Lung (tissue), 12 donors: ENCODE measurements around the gene ZNFX1. TPM values are rescaled to one million over a fixed set of nuclear protein-coding genes. Genes with fewer than 3 reads are reported as not detected.

Experiments
- ATAC-seq: fragments of 200-7000 bp; cut with Tn5 transposase; one replicate; pipeline ENCODE4 v1.9.1; 2020; ENCODE audit warnings: moderate number of reproducible peaks; ENCODE audit not compliant: insufficient read depth, low FRiP score
- DNase-seq, 3 donors: peaks; one replicate each; pipeline ENCODE4 v3.0.0-alpha.2; 2013 to 2017
- H3K27ac ChIP-seq, 2 donors: one replicate each; pipeline ENCODE4 v1.5.1; 2013; ENCODE audit warnings: mild to moderate bottlenecking in 2 of 2, moderate library complexity in 2 of 2, control low read depth in 1 of 2, inconsistent platforms in 1 of 2, low read depth in 1 of 2, low read length in 1 of 2
- H3K27me3 ChIP-seq, 3 donors: one replicate each; pipeline ENCODE4 v1.5.1; 2013; ENCODE audit warnings: low read length in 2 of 3; ENCODE audit not compliant: control insufficient read depth in 3 of 3, insufficient read depth in 3 of 3
- H3K36me3 ChIP-seq, 4 donors: one replicate each; pipeline ENCODE4 v1.5.1; 2013; ENCODE audit warnings: low read length in 4 of 4, mild to moderate bottlenecking in 1 of 4, moderate library complexity in 1 of 4; ENCODE audit not compliant: control insufficient read depth in 4 of 4, insufficient read depth in 4 of 4
- H3K4me1 ChIP-seq, 5 donors: one replicate each; pipeline ENCODE4 v1.5.1; 2013; ENCODE audit warnings: low read length in 5 of 5, mild to moderate bottlenecking in 2 of 5, moderate library complexity in 1 of 5; ENCODE audit not compliant: control insufficient read depth in 5 of 5, insufficient read depth in 5 of 5
- H3K4me3 ChIP-seq: one replicate; pipeline ENCODE4 v1.5.1; 2013; ENCODE audit warnings: mild to moderate bottlenecking, control low read depth, moderate library complexity
- H3K9ac ChIP-seq, 2 donors: one replicate each; pipeline ENCODE4 v1.5.1; 2013; ENCODE audit warnings: low read length in 2 of 2, control low read depth in 1 of 2; ENCODE audit not compliant: insufficient read depth in 1 of 2
- H3K9me3 ChIP-seq, 4 donors: one replicate each; pipeline ENCODE4 v1.5.1; 2013; ENCODE audit warnings: low read length in 3 of 4, mild to moderate bottlenecking in 1 of 4, moderate library complexity in 1 of 4; ENCODE audit not compliant: control insufficient read depth in 4 of 4, insufficient read depth in 3 of 4
- WGBS, 2 donors: extraction: QIAGEN DNeasy Blood & Tissue Kit; methylation state at CpG; one replicate each; pipeline ENCODE4 v1.1.7; 2013; 5-methylcytosine and 5-hydroxymethylcytosine counted together
- polyA plus RNA-seq, 2 donors: library from polyadenylated mRNA; stranded (reverse); fragments of 200-250 nt; gene quantifications; one replicate each; pipeline ENCODE4 v1.2.1, GENCODE V29; 2013
- total RNA-seq, 2 donors: library from RNA; depleted of rRNA in 1 of 2; stranded (reverse); fragments of >200 nt in 1 of 2; gene quantifications; one replicate each; pipeline ENCODE4 v1.2.1, GENCODE V29; 2014 to 2021
- TF ChIP-seq, protein P1 (sequence below): IDR thresholded peaks from 2 replicates; pipeline ENCODE4 v1.5.1; 2012; ENCODE audit warnings: mild to moderate bottlenecking; ENCODE audit errors: control extremely low read depth, extremely low read depth
- donor health status: control.
- donor health status: control.
- donor health status: Bipolar disorder and iron deficiency.
- donor health status: healthy.
- donor health status: DM: yes; HTN: yes; CAD: no.

Gene ZNFX1
- total and polyA plus RNA-seq, 4 donors = 9.5 to 33.9 (median 24.1) TPM

DNA sequence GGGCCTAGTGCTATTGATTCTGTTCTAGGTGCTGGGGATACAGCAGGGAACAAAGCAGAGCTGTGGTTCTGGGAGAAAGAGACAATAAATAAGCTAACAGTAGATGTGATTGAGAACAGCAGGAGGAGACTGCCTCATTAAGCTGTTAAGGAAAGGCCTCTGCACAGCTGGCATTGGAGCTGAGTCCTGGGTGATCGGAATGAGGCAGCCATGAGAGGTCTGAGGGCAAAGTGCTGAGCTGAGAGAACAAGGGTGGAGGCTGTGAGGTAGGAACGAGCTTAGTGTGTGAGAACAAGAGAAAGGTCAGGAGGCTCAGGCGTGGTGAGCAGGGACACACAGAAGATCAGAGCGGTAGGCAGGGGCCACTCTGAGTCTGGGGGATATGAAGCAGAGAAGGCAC lies 40.3 kb downstream of the ZNFX1 start:
- WGBS, 2 donors = 93 to 96% methylated on average over 4 of the region's 4 CpGs
- H3K27me3 ChIP-seq = no peaks in the 10 kb centered on the region

DNA sequence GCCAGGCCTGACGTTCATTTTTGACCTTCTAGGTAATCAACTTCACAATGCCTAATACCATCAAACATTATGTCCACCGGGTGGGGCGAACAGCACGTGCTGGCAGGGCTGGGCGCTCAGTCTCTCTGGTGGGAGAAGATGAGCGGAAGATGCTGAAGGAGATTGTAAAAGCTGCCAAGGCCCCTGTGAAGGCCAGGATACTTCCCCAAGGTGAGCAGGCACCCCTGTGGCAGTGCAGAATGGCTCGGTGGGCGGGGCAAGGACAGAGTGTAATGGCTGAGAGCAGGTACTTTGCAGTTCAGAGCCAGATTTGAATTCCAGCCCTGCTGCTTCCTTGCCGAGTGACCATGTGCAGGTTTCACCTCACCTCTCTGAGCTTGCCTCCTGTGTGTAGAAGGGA lies 41.6 kb downstream of the ZNFX1 start:
- WGBS, 2 donors = 91 to 94% methylated on average over 9 of the region's 9 CpGs
- ATAC-seq = no peak
- no peaks in the 10 kb centered on the region for H3K27me3 ChIP-seq
- peaks cover 44 to 60% (median 51%) of the 10 kb centered on the region in 4 donors for H3K36me3 ChIP-seq
- no peak for DNase-seq
- TF ChIP-seq, protein P1, sequence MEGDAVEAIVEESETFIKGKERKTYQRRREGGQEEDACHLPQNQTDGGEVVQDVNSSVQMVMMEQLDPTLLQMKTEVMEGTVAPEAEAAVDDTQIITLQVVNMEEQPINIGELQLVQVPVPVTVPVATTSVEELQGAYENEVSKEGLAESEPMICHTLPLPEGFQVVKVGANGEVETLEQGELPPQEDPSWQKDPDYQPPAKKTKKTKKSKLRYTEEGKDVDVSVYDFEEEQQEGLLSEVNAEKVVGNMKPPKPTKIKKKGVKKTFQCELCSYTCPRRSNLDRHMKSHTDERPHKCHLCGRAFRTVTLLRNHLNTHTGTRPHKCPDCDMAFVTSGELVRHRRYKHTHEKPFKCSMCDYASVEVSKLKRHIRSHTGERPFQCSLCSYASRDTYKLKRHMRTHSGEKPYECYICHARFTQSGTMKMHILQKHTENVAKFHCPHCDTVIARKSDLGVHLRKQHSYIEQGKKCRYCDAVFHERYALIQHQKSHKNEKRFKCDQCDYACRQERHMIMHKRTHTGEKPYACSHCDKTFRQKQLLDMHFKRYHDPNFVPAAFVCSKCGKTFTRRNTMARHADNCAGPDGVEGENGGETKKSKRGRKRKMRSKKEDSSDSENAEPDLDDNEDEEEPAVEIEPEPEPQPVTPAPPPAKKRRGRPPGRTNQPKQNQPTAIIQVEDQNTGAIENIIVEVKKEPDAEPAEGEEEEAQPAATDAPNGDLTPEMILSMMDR = no peak
- H3K4me1 ChIP-seq = no peaks in the 10 kb centered on the region
- no peaks in the 10 kb centered on the region for H3K9me3 ChIP-seq
- H3K27ac ChIP-seq = no peak overlapping the region
- no peak overlapping the region for H3K9ac ChIP-seq
- no peak overlapping the region for H3K4me3 ChIP-seq

More for the DNA sequence above, 40.3 kb downstream of the ZNFX1 start:
- ATAC-seq (no peak), DNase-seq (no peak)
- no peaks in the 10 kb centered on the region for H3K4me1 ChIP-seq
- H3K9ac ChIP-seq = no peak overlapping the region
- H3K27ac ChIP-seq = no peak overlapping the region
- TF ChIP-seq, protein P1 = no peak
- no peaks in the 10 kb centered on the region for H3K9me3 ChIP-seq
- peaks cover 41 to 60% (median 56%) of the 10 kb centered on the region in 4 donors for H3K36me3 ChIP-seq
- no peak overlapping the region for H3K4me3 ChIP-seq

DNA sequence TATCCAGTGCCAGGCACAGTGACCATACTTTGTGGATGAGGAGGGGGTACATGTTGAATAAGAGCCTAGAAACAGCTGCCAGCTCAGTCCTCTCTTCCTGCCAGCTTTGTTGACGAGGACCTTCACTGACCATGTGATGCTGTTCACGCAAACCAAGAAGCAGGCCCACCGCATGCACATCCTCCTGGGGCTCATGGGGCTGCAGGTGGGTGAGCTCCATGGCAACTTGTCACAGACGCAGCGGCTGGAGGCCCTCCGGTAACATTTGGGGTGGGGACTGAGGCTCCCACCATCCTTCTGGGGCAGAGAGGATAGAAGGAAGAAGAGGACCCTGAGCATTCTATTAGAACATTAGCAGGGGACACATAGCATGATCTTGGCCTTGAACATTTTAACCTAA lies 43.0 kb downstream of the ZNFX1 start:
- TF ChIP-seq, protein P1 = no peak
- H3K27me3 ChIP-seq = no peaks in the 10 kb centered on the region
- no peak overlapping the region for H3K9ac ChIP-seq
- peaks cover 46 to 73% (median 58%) of the 10 kb centered on the region in 4 donors for H3K36me3 ChIP-seq
- ATAC-seq (no peak), DNase-seq (no peak)
- H3K9me3 ChIP-seq = no peaks in the 10 kb centered on the region
- H3K4me3 ChIP-seq = no peak overlapping the region
- no peaks in the 10 kb centered on the region for H3K4me1 ChIP-seq
- no peak overlapping the region for H3K27ac ChIP-seq
- 96 to 97% methylated on average over 6 of the region's 6 CpGs for WGBS, 2 donors

DNA sequence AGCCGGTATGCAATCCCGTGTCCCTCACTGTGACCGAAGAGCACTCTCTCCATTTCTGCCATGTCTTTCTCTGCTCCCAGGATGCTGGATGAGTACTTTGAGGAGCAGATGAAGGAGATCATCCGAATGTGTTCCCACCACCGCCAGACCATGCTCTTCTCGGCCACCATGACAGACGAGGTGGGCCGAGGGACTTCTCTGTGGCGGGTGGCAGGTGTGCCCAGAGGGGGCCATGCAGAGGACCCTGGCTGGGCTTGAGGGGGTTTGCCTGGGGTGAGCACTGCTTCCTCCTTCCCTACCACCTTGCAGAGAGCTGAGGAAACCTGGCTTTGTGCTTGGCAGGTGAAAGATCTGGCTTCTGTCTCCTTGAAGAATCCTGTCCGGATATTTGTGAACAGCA lies 44.6 kb downstream of the ZNFX1 start:
- Histone ChIP-seq H3K9ac (no peak overlapping the region), H3K36me3 (peaks cover 36 to 66% (median 50%) of the 10 kb centered on the region in 4 donors), H3K27ac (no peak overlapping the region), H3K4me3 (no peak overlapping the region), H3K4me1 (no peaks in the 10 kb centered on the region), H3K27me3 (no peaks in the 10 kb centered on the region), H3K9me3 (no peaks in the 10 kb centered on the region)
- 95 to 99% methylated on average over 10 of the region's 10 CpGs for WGBS, 2 donors
- TF ChIP-seq, protein P1 = no peak
- DNase-seq (no peak), ATAC-seq (no peak)
